Neural progenitor cell (in vitro differentiated cells): ENCODE data around the gene NFIX. TPM values are rescaled to one million over a fixed set of nuclear protein-coding genes. Genes with fewer than 3 reads are reported as not detected.

ENCODE experiments used
- DNase-seq: peaks from one replicate; pipeline ENCODE4 v3.0.0-alpha.2; 2016; ENCODE audit warnings: low spot score
- H2AFZ ChIP-seq: fragments of 200-600 bp; sonication (generic); replicated peaks from 2 replicates; pipeline ENCODE4 v1.6.1; 2016; ENCODE audit warnings: antibody characterized with exemption
- H3F3A ChIP-seq: fragments of 200-600 bp; sonication (generic); 2 replicates; pipeline ENCODE4 v1.6.1; 2016; ENCODE audit warnings: antibody characterized with exemption, low read depth
- H3K27ac ChIP-seq: fragments of 200-600 bp; sonication (generic); 2 replicates; pipeline ENCODE4 v1.5.1; 2016; ENCODE audit warnings: mild to moderate bottlenecking
- H3K27me3 ChIP-seq: fragments of 200-600 bp; sonication (generic); 2 replicates; pipeline ENCODE4 v1.6.1; 2016; ENCODE audit warnings: mild to moderate bottlenecking, moderate library complexity
- H3K36me3 ChIP-seq: fragments of 200-600 bp; sonication (generic); 2 replicates; pipeline ENCODE4 v1.5.1; 2016
- H3K4me1 ChIP-seq: fragments of 200-600 bp; sonication (generic); 2 replicates; pipeline ENCODE4 v1.6.1; 2016; ENCODE audit warnings: mixed run types
- H3K4me2 ChIP-seq: fragments of 200-600 bp; sonication (generic); 2 replicates; pipeline ENCODE4 v1.6.1; 2016
- H3K4me3 ChIP-seq: fragments of 200-600 bp; sonication (generic); 2 replicates; pipeline ENCODE4 v1.5.1; 2016
- H3K79me2 ChIP-seq: fragments of 200-600 bp; sonication (generic); 2 replicates; pipeline ENCODE4 v1.6.1; 2016; ENCODE audit warnings: low read depth
- H3K9ac ChIP-seq: fragments of 200-600 bp; sonication (generic); 2 replicates; pipeline ENCODE4 v1.6.1; 2016
- H3K9me3 ChIP-seq: fragments of 200-600 bp; sonication (generic); 2 replicates; pipeline ENCODE4 v1.5.1; 2016; ENCODE audit warnings: low read depth
- H4K20me1 ChIP-seq: fragments of 200-600 bp; sonication (generic); 2 replicates; pipeline ENCODE4 v1.6.1; 2016; ENCODE audit warnings: low read depth
- H3K27ac Mint-ChIP-seq: 3 replicates; pipeline ENCODE4 v1.8.0; 2021; ENCODE audit warnings: mixed read lengths
- H3K27me3 Mint-ChIP-seq: 2 replicates; pipeline ENCODE4 v1.8.0; 2022; ENCODE audit warnings: low read depth, mild to moderate bottlenecking, inconsistent platforms, moderate library complexity, mixed read lengths; ENCODE audit not compliant: insufficient read depth
- H3K36me3 Mint-ChIP-seq: 3 replicates; pipeline ENCODE4 v1.8.0; 2021; ENCODE audit warnings: mixed read lengths
- H3K4me1 Mint-ChIP-seq: 3 replicates; pipeline ENCODE4 v1.8.0; 2021; ENCODE audit warnings: mixed read lengths
- H3K4me3 Mint-ChIP-seq: 3 replicates; pipeline ENCODE4 v1.8.0; 2021; ENCODE audit warnings: mild to moderate bottlenecking, moderate library complexity, mixed read lengths
- H3K9me3 Mint-ChIP-seq: 3 replicates; pipeline ENCODE4 v1.8.0; 2020; ENCODE audit warnings: mixed read lengths
- EZH2 ChIP-seq: fragments of 200-600 bp; sonication (generic); IDR thresholded peaks from 2 replicates; pipeline ENCODE4 v1.6.1; 2017; ENCODE audit warnings: antibody characterized with exemption, mild to moderate bottlenecking, moderate library complexity
- EZH2phosphoT487 ChIP-seq: fragments of 200-600 bp; sonication (generic); IDR thresholded peaks from 2 replicates; pipeline ENCODE4 v1.6.1; 2017; ENCODE audit warnings: antibody characterized with exemption
- total RNA-seq: library from RNA; depleted of rRNA; stranded (reverse); fragments of >200 nt; gene quantifications from 2 replicates; pipeline ENCODE4 v1.2.3, GENCODE V29; 2015; ENCODE audit warnings: low replicate concordance
- TF ChIP-seq, protein P1 (sequence below): fragments of 200-600 bp; sonication (generic); IDR thresholded peaks from 2 replicates; pipeline ENCODE4 v1.5.1; 2017; ENCODE audit warnings: antibody characterized with exemption, mild to moderate bottlenecking

NFIX gene
- total RNA-seq, 1 donor from 2014 or later, result 0.06 TPM

DNA sequence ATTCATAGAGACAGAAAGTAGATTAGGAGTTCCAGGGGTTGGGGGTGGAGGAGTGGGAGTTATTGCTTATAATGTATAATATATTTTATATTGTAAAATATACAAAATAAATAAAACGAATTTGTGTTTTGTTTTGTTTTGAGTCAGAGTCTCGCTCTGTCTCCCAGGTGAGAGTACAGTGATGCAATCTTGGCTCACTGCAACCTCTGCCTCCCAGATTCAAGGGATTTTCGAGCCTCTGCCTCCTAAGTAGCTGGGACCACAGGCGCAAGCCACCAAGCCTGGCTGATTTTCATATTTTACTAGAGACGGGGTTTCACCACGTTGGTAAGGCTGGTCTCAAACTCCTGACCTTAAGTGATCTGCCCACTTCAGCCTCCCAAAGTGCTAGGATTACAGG lies 35.8 kb upstream of the NFIX start:
- no peak for TF ChIP-seq EZH2
- TF ChIP-seq, protein P1, sequence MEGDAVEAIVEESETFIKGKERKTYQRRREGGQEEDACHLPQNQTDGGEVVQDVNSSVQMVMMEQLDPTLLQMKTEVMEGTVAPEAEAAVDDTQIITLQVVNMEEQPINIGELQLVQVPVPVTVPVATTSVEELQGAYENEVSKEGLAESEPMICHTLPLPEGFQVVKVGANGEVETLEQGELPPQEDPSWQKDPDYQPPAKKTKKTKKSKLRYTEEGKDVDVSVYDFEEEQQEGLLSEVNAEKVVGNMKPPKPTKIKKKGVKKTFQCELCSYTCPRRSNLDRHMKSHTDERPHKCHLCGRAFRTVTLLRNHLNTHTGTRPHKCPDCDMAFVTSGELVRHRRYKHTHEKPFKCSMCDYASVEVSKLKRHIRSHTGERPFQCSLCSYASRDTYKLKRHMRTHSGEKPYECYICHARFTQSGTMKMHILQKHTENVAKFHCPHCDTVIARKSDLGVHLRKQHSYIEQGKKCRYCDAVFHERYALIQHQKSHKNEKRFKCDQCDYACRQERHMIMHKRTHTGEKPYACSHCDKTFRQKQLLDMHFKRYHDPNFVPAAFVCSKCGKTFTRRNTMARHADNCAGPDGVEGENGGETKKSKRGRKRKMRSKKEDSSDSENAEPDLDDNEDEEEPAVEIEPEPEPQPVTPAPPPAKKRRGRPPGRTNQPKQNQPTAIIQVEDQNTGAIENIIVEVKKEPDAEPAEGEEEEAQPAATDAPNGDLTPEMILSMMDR, result no peak
- TF ChIP-seq EZH2phosphoT487, result no peak
- Histone ChIP-seq H2AFZ (no peak overlapping the region), H3K79me2 (peaks cover 33% of the 10 kb centered on the region), H3K27ac (no peak overlapping the region), H3K4me1 (no peaks in the 10 kb centered on the region), H3K4me3 (no peak overlapping the region), H3K4me2 (no peak overlapping the region), H3K27me3 (no peaks in the 10 kb centered on the region), H3K9me3 (no peaks in the 10 kb centered on the region), H4K20me1 (peaks cover 4% of the 10 kb centered on the region), H3K36me3 (no peaks in the 10 kb centered on the region), H3K9ac (no peak overlapping the region), H3F3A (peaks cover 32% of the 10 kb centered on the region)
- Mint-ChIP-seq H3K4me1 (peaks cover 14% of the 10 kb centered on the region), H3K36me3 (peaks cover 2% of the 10 kb centered on the region), H3K27me3 (peaks cover 6% of the 10 kb centered on the region), H3K4me3 (no peak overlapping the region), H3K27ac (no peak overlapping the region), H3K9me3 (no peaks in the 10 kb centered on the region)
- no peak for DNase-seq

DNA sequence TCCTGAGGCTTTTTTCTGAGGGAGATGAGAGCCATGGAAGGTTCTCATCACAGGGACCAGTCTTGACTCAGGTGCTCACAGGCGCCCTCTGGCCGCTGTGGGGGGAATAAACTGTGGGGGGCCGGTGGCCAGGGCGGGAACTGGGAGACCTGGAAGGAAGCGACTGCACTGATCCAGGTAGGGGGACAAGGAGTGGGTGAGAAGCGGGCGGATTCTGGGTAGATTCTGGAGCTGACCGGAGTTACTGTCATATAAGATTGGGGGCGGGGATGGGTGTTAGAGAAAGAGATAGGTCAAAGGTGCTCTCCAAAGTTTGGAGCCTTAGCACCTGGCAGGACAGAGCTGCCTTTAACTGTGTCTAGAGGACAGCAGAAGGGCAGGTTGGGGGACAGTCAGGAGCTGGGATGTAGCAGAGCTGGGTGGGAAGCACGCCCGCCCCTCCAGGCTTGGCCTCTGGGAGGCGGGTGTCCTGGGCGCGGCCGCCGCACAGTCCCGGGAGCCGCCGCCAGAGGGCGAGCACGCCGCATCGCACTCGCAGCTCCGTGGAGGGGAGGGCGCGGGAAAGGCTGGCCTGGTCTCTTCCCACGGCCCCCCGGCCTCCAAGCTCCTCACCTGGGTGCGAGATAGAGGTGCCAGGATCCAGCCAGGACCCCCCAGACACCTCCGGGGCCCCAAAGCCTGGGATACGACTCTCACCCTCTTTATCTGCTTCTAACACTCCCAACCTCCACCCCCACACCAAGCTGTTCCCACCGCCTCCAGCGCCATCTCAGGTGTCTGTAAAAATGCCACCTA lies 30.1 kb upstream of the NFIX start:
- H3K27ac ChIP-seq, result no peak overlapping the region
- peak overlapping the region; percentile 84 for H3K4me3 Mint-ChIP-seq

DNA sequence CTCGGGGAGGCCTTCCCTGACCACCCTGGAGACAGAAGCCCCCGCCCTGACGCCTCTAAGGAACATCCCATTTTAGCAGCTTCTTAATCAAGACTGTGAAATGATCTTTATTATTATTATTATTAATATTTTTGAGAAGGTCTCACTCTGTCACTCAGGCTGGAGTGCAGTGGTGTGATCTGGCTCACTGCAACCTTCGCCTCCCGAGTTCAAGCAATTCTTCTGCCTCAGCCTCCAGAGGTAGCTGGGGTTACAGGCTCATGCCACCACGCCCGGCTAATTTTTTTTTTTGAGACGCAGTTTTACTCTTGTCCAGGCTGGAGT lies 29.5 kb upstream of the NFIX start:
- no peaks in the 10 kb centered on the region for H3K36me3 Mint-ChIP-seq

More for the DNA sequence above, 30.1 kb upstream of the NFIX start:
- Histone ChIP-seq H3K79me2 (no peaks in the 10 kb centered on the region), H3K9me3 (no peaks in the 10 kb centered on the region), H3K4me3 (peak overlapping the region; percentile 45), H3K36me3 (no peaks in the 10 kb centered on the region), H3K4me2 (peak overlapping the region; percentile 79), H3F3A (peaks cover 10% of the 10 kb centered on the region), H3K4me1 (no peaks in the 10 kb centered on the region), H3K27me3 (no peaks in the 10 kb centered on the region), H4K20me1 (no peaks in the 10 kb centered on the region), H2AFZ (peak overlapping the region; percentile 97), H3K9ac (no peak overlapping the region)
- no peaks in the 10 kb centered on the region for H3K9me3 Mint-ChIP-seq
- H3K27me3 Mint-ChIP-seq, result peaks cover 3% of the 10 kb centered on the region
- no peak for TF ChIP-seq EZH2
- TF ChIP-seq, protein P1, result peak; percentile 68
- peak overlapping the region; percentile 81 for H3K27ac Mint-ChIP-seq
- no peaks in the 10 kb centered on the region for H3K36me3 Mint-ChIP-seq
- DNase-seq, result peak; percentile 86
- peaks cover 12% of the 10 kb centered on the region for H3K4me1 Mint-ChIP-seq

More for the DNA sequence above, 29.5 kb upstream of the NFIX start:
- Mint-ChIP-seq H3K9me3 (no peaks in the 10 kb centered on the region), H3K4me3 (peak overlapping the region; percentile 79), H3K27ac (peak overlapping the region; percentile 81), H3K27me3 (peaks cover 5% of the 10 kb centered on the region), H3K4me1 (peaks cover 15% of the 10 kb centered on the region)
- Histone ChIP-seq H4K20me1 (no peaks in the 10 kb centered on the region), H2AFZ (peak overlapping the region; percentile 97), H3K4me1 (no peaks in the 10 kb centered on the region), H3K9me3 (no peaks in the 10 kb centered on the region), H3K27ac (no peak overlapping the region), H3K4me3 (peak overlapping the region; percentile 45), H3K79me2 (no peaks in the 10 kb centered on the region), H3F3A (peaks cover 10% of the 10 kb centered on the region), H3K27me3 (no peaks in the 10 kb centered on the region), H3K36me3 (no peaks in the 10 kb centered on the region), H3K4me2 (peak overlapping the region; percentile 79), H3K9ac (no peak overlapping the region)
- no peak for TF ChIP-seq EZH2phosphoT487
- TF ChIP-seq, protein P1, result no peak
- no peak for TF ChIP-seq EZH2
- no peak for DNase-seq
